Measurements from ENCODE around the gene EEF2KMT.
"Not testable (repeated sequence)": the region's sequence is repeated elsewhere in the genome, so short reads cannot be mapped to it uniquely, and the experiment has no call there.

EEF2KMT gene

DNA sequence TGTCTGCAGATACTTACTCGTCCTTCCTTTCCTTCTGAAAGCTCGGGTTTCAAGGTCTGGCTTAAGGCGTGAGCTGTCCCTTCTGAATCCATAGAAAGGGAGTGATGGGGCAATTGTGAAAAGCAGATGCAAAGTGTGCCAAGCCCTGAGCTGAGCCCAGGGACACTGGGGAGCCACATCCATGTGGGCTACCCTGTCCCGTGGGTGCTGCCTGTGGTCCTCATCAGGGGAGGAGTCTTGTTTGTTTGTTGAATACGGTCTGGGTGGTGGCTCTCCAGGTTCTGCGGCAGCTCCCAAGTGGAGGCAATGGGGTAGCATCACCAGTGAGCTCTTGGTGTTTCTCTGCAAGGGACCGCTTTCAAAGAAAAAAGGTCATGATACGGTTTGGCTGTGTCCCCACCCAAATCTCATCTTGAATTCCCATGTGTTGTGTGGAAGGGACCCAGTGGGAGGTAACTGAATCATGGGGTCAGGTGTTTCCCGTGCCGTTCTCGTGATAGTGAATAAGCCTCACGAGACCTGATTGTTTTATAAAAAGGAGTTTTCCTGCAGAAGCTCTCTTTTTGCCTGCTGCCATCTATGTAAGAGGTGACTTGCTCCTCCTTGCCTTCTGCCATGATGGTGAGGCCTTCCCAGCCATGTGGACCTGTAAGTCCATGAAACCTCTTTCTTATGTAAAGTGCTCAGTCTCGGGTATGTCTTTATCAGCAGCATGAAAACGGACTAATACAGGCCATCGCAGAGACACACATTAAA lies 27.0 kb downstream of the EEF2KMT start:
- no peak for DNase-seq (ENCODE audit: low read depth, low spot score)

DNA sequence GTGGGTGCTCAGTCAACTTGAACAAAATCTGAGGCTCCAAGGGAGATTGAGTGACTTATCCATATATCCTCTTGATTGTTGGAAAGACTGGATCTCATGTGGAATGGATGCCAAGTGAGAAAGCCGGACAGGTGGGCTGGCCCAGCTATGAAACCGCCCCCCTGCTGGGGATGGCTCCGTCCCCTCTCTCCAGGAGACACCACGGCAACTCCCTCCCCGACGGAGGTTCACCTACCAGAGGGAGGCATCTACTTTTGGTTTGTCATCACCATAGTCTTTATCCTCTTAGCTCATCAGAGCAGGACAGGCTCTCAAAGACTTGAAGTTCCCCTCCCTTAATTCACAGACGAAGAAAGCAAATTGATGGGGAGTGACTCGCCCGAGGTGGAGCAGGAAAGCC lies 27.7 kb downstream of the EEF2KMT start:
- DNase-seq (ENCODE audit: low read depth, low spot score): no peak

DNA sequence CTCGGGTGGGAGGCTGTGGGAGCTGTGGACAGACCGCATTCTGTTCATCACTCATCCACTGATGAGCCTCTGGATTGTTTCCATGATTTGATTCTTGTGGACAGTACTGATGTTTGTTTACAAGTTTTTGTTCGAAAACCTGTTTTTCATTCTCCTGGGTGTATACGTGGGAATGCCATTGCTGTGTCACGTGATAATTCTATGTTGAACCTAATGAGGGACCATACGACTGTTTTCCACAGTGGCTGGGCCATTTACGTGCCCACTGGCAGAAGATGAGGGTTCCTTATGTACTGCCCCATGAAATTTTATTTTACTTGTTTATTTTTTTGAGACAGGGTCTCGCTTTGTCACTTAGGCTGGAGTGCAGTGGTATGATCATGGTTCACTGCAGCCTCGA lies 28.5 kb downstream of the EEF2KMT start:
- no peak for DNase-seq (ENCODE audit: low read depth, low spot score)

DNA sequence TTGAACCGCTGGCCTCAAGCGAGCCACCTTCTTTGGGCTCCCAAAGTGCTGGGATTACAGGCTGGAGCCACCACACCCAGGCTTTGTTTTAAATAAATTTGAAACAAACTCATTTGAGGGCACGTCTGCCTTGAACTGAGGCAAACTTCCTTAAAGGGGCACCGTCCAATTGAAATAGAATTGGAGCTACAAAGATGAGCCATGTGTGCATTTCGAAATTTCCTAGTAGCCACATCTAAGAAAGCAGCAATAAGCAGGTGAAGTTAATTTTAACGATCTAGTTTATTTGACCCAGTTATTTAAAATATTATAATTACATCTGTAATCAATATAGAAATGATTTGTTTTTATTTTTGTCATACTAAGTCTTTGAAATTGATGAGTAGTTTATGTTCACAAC lies 31.1 kb downstream of the EEF2KMT start:
- no peak for DNase-seq (ENCODE audit: low read depth, low spot score)

DNA sequence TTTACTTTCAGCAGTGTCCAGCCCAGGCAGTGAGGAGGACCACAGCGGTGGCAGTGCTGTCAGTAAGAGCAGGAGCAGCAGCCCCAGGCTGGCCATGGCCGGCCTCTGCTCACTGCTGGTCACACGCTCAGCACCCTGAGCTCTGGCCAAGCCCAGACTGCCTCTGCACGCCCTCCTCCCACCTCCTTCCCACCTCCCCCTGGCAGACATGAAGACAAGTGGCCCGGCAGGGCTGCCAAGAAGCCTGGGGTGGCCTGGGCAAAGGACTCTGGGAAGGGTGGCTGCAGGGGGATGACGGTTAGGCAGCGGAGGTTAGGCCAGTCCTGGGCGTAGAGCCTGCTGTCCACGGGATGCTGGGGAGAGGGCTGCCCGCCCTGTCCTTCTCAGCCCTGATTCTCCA lies 31.8 kb downstream of the EEF2KMT start, which contains the start of gene C16orf89:
Gene C16orf89 (minus strand): TSS at position 144 of the 400 bp plus-strand sequence. CDS start 48 bp downstream, at position 96.
- no peak for DNase-seq (ENCODE audit: low read depth, low spot score)

DNA sequence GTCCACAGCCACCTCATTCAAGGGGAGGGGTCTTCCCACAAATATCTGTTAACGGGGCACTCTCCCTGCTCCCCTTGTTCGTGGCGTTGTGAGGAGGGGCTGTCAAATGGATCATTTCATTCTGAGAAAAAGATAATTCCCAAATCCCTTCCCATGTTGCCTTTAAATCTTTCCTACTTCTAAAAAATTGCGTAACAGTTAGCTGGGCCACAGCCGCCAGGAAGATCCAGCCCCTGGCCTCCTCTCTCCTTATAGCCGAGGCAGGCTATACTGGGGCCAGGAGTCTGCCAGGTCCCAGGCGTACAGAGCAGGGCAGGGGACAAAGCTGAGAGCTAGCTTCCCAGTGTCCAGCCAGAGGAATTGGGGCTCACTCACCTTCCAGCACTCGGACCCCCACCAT lies 32.3 kb downstream of the EEF2KMT start:
- no peak for DNase-seq (ENCODE audit: low read depth, low spot score)

DNA sequence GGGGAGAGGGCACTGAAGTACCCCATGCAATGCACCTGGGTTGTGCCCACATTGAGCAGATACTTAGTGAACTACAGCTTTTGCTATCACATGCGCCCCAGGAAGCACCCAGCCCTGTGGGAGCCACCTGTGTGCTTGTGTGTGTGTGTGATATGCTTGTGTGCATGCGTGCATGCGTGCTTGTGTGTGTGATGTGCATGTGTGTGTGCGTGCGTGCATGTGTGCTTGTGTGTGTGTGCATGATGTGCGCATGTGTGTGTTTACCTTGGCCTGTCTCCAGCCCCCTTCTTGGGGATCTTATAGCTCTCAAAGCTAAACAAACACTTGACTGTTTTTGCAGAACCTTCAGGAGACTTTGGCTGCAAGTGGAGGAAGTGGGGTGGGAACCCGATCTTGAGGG lies 32.7 kb downstream of the EEF2KMT start:
- no peak for DNase-seq (ENCODE audit: low read depth, low spot score)

DNA sequence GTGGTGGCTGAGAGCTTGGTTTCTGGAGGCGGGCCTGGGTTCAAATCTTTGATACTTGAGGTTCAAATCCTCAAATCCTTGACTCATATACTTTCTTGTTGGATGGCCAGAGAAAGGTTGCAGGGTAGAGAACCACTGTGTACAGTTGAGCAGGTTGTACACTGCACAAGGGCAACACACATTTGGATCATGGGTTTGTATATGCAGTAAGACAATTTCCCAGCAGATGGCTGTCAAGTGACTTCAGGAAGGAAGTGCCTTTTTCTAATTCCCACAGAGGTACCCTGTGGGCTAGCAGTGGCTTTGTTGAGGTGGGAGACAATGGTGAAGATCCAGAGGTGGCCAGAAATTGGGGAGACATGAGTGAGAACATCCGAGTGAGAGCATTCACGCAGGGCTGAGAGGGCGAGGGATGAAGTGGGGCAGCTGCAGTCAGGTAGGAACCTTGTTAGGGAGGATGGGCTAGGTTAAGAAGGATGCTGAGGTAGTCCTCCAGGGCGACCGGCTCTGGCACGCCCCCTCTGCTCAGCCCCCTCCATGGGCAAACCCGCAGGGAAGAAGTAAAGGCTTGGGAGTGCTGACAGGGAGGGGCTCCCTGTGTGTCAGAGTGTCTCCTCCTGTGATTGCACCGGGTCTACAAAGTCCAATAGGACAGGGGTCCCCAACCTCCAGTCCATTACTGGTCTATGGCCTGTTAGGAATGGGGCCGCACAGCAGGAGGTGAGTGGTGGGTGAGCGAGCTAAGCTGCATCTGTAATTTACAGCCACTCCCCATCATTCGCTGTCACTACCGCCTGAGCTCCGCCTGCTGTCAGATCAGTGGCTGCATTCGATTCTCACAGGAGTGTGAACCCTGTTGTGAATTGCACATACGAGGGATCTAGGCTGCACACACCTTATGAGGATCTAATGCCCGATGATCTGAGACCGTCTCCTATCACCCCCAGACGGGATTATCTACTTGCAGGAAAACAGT lies 34.5 kb downstream of the EEF2KMT start:
- no peak for DNase-seq (ENCODE audit: low read depth, low spot score)

DNA sequence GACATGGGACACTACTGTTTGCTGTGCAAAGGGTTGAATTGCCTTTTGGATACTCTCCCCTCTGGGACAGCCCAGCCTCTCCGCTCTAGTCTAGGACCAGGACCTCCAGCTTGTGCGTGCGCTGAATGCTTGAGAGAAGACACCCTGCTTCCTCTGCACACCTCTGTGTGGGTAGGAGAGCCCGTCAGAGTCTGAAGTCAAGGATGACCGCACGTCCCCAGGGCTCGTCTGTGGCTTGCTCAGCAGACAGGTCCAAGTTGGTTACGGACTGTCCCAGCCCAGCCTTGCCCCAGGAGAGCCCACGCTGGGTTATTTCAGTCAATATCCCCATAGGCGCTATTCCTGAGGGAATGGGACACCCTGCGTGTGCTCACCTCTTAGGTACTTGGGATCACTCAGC lies 35.5 kb downstream of the EEF2KMT start:
- no peak for DNase-seq (ENCODE audit: low read depth, low spot score)

DNA sequence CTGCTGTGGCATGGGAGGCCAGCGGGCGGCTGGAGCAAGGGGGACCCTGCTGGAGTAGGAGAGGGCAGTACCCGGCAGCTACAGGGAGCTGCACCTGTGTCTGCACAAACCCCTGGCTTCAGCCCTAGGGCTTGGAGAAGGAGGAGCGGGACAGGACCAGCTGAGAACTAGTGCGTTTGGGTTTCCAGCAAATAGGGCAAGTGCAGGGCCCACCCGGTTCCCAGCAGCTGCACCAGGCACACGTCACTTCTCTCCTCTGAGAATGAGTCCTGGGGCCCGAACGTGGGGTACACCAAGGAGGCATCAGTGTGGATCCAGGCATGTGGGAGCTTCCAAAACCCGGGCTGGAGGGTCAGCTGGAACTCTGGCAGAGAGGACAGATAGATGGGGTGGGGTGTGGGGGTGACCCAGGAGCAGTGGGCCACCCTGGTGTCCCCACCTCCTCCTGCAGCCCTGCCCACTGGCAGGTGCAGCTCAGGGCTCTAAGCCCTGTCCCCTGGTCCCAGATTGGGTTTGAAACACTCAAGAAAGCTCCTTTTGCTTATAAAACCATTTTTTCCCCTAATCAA lies 37.4 kb downstream of the EEF2KMT start:
- no peak for DNase-seq (ENCODE audit: low read depth, low spot score)

DNA sequence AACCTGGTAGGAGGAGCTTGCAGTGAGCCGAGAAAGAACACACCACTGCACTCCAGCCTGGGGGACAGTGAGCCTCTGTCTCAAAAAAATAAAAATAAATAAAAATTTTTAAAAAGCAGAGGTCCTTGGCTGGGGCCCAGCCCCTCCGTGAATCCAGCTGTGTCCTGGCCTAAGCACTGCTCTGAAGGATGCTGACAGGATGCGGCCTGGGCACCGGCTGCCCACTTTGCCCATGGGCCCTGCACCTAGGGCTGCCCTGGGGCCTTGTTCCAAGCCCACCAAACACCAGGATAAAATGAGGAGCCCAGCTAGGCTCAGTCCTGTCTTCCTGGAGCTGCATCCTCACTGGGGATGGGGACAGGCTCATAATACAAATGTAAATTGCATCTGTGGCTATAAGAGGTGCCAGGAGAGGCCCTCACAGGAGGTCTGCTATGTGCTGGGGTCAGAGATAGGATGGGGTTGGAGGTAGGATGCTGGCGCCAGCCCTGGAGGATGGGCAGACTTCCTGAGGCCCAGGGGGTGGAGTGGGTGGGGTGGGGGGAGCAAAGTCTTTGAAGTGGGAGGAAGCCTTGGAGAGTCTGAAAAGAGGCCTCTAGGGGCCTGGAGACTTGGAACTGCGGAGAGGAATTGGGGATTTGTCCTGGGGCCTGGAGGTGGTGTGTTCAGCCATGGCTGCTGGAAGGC lies 38.1 kb downstream of the EEF2KMT start:
- DNase-seq (ENCODE audit: low read depth, low spot score): no peak

DNA sequence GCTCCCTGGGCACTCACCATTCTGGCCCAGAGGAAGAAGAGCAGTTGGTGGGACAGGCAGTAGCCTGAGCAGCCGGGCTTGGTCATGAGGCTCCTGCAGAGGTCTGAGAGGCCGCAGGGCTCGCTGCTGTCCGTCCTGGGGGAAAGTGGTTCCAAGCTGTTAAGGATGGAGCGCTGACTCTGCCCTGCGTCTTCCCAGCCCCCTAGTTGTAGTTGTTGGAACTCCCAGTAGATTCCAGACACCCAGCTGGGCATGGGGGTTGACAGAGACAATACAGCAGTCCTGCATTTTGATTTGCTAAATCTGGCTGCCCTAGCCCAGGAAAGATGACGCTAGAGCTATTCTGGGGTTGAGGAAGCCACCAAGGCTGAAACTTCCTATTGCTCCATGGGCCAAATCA lies 39.1 kb downstream of the EEF2KMT start:
- DNase-seq (ENCODE audit: low read depth, low spot score): no peak

DNA sequence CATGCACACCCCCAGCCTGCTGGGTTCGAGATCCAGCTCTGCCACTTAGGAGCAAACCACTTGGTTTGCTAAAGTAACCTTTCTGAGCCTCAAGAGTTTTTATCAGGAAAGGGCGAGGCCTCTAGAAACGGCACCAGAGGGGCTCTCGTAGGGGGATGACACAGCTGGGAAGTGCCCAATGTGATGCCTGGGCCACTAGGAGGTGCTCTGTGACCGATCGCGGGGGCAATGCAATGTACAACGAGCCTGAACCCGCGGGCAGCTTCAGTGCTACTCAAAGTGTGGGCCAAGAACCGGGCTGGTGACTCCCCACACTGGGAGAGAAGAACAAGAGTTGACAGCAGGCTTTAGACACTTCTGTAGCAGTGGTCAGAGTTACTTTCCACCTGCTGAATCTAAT lies 41.2 kb downstream of the EEF2KMT start:
- DNase-seq (ENCODE audit: low read depth, low spot score): peak; percentile 10

DNA sequence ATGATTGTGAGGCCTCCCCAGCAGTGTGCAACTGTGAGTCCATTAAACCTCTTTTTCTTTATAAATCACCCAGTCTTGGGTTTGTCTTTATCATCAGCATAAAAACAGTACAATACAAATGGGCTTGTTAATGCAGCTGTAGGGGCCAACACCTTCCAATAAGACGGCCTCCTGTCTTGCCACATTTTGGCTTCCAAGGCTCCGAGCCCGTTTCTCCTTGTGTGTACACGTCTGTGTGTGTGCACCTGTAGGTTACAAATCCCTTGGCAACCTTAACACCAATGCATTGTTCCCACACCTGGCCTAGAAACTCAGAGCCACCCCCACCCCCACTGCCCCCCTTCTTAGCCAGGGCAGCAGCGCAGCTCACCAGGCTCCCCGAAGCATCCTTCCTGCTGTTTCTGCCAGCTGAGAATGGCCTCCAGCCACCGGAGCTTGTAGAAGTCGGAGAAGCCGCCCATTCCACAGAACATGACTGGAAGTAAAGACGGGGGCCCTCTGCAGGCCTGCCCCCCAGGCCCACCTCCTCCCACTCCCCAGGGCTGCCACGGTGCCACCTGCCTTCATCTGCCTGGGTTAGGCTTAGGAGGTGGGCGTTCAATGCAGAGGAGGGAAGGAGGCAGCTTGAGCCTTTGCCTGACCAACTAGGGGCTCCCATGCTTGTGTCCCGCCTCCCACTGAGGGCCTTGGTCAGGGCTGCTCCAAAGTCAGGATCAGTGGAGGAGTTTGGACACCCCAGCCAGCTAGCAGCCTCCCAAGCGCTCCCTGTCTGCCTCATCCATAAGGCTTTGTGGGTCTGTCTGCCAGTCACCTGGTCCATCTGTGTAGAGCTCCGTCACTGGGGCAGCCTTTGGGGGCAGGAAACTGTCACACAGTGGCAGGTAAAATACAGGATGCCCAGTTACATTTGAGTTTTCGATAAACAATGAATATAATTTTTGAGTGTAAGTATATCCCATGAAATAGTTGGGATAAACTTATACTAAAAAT lies 42.4 kb downstream of the EEF2KMT start:
- DNase-seq (ENCODE audit: low read depth, low spot score): no peak

DNA sequence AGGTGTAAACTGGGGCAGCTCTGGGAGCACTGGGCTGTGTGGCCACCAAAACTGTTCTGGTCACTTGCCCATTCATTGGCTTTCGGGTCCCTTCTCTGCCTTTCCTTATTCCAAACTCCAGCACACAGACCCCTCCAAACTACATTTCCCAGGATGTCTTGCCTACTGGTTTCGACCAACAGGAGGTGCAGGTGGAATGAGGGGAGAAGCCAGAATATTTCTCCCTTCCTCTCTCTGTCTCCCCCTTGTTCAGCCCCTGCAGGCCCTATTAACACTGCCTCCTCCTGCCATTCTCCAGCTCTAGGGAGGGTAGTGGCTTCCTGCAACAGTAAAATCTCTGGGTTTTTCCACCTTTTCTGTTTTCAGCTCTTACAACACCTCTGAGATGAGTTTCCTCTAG lies 50.7 kb downstream of the EEF2KMT start:
- no peak for DNase-seq (ENCODE audit: low read depth, low spot score)

DNA sequence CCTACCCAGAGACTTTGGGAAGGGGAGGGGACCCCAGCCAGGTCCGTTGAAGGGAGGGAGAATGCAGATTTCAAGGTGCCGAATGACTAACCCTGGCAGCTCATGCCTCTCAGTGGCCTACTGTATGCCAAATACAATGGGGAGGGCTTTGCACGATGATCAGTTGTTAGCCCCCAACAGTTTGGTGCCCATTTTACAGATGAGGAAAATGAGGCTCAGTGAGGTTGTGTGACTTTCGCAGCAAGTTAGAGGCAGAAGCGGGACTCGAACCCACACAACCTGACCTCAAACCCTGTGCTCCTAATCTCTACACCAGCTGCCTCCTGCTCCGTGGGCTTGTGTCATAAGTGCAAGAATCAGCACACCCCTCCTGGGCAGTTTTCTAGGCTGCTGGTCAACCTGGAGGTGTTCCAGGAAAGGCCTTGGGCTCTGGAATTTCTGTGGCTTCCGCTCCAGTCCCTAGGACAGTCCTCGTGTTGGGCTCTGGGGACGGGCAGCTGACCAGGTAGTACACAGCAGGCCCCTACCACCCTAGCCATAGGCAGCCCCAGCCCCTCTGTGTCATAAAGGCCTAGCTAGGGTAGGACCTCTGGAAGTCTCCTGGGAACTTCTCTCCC lies 52.0 kb downstream of the EEF2KMT start:
- DNase-seq (ENCODE audit: low read depth, low spot score): no peak

DNA sequence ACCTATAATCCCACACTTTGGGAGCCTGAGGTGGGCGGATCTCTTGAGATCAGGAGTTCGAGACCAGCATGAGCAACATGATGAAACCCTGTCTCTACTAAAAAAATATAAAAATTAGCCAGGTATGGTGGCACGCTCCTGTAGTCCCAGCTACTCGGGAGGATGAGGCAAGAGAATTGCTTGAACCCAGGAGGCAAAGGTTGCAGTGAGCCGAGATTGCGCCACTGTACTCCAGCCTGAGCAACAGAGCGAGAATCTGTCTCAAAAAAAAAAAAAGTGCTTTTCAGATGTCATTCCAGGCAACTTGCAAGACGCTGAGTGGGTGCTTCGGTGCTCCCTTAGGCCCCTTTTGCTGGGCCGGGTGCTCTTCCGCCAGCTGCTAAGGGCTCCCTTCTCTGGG lies 53.0 kb downstream of the EEF2KMT start:
- DNase-seq (ENCODE audit: low read depth, low spot score): not testable (repeated sequence)

DNA sequence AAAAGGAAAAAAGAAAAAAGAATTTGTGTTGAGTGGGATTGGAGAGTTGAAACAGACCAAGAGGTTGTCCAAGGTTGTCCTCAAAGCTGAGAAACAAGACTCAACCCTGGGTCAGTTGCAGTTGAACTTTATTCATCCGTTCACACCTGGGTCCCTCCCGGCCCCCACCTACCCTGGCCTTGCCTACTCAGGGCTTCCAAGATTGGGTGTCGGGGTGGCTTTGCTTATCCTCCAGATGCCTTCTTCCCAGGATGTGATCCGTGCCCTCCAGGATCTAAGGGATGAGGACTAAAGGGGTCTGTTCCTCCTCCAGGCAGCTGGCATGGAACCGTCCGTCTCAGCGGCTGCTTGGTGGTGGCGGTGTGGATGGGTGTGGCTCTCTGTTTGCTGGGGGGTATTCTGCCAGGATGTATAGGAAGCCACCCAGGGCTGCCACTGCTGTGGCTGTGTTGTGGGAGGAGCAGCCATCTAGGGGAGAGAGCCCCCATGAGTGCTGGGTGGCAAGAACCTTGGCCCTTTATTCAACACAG lies 53.5 kb downstream of the EEF2KMT start:
- DNase-seq (ENCODE audit: low read depth, low spot score): no peak

DNA sequence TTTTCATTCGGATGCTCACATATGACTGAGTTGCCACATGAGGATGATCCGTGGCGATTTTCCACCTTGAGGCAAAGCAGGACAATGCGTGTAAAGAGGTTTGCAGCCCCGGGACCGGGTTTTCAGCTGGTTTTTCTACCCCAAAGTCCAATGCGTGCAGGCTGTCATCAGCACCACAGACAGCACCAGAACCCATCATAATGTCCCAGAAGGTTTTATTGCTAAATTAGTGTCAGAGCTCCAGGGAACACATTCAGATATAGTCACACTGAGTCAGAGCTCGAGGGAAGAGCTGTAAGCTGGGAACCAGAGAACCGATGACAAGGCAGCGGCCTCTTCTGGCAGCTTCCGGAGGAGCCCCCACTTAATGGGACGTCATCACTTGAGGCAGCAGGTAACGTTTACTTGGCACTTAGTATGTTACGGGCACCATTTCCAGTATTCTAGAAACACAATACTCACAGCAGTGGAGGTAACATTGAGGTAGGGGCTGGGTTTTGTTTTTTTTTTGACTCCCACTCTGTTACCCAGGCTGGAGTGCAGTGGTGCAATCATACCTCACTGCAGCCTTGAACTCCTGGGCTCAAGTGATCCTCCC lies 54.9 kb downstream of the EEF2KMT start:
- no peak for DNase-seq (ENCODE audit: low read depth, low spot score)

Measured in activated CD4-positive, CD25-positive, alpha-beta regulatory T cell treated with anti-CD3 and anti-CD28 coated beads, Interleukin-2, amount 50 U/mL, for 16 hours (primary cell).